Cardiac muscle cell (in vitro differentiated cells and primary cell): ENCODE measurements around the gene ODAD4. TPM values are rescaled to one million over a fixed set of nuclear protein-coding genes. Genes with fewer than 3 reads are reported as not detected.

Experiments used
- DNase-seq, 2 donors: peaks; one replicate each; pipeline versions ENCODE4 v3.0.0 to v3.0.0-alpha.2; 2010 to 2017; ENCODE audit warnings: low read depth in 1 of 2, low spot score in 1 of 2
- H3K27ac ChIP-seq: fragments of 200-600 bp; sonication (generic); 2 replicates; pipeline ENCODE4 v1.5.1; 2016
- H3K27me3 ChIP-seq: fragments of 200-600 bp; sonication (generic); 2 replicates; pipeline ENCODE4 v1.6.0; 2016; ENCODE audit warnings: control low read depth
- H3K36me3 ChIP-seq: fragments of 200-600 bp; sonication (generic); 2 replicates; pipeline ENCODE4 v1.5.1; 2016; ENCODE audit warnings: control low read depth
- H3K4me1 ChIP-seq: fragments of 200-600 bp; sonication (generic); 2 replicates; pipeline ENCODE4 v1.8.1; 2017; ENCODE audit warnings: low read depth, mild to moderate bottlenecking, mixed run types
- H3K4me3 ChIP-seq: fragments of 200-600 bp; sonication (generic); 2 replicates; pipeline ENCODE4 v1.5.1; 2016; ENCODE audit warnings: mild to moderate bottlenecking
- H3K9me3 ChIP-seq: fragments of 200-600 bp; sonication (generic); 2 replicates; pipeline ENCODE4 v1.5.1; 2017; ENCODE audit warnings: low read depth, mild to moderate bottlenecking, control low read depth
- CTCF ChIP-seq: IDR thresholded peaks from 2 replicates; pipeline ENCODE4 v1.5.1; 2012; ENCODE audit warnings: low read depth, mild to moderate bottlenecking, low read length
- polyA plus RNA-seq: library from polyadenylated mRNA; unstranded; fragments of >200 nt; fragmentation: Nextera tagmentation; extraction: Ambion mirVana; gene quantifications from 2 replicates; pipeline ENCODE4 v1.2.1, GENCODE V29; 2016
- total RNA-seq: library from RNA; depleted of rRNA; stranded (reverse); fragments of >200 nt; gene quantifications from 2 replicates; pipeline ENCODE4 v1.2.3, GENCODE V29; 2016

Gene ODAD4
- total and polyA plus RNA-seq, 2 experiments from 2014 or later = 3.2 to 4.5 TPM

GRCh38 chr17:41914358-41914766, 16.1 kb upstream of the ODAD4 start:
- DNase-seq = peak in 1 of 2 donors; percentile 54
- TF ChIP-seq CTCF = no peak
- peaks cover 28% of the 10 kb centered on the region for H3K36me3 ChIP-seq
- H3K27ac ChIP-seq = no peak overlapping the region
- no peaks in the 10 kb centered on the region for H3K4me1 ChIP-seq
- no peaks in the 10 kb centered on the region for H3K27me3 ChIP-seq
- H3K9me3 ChIP-seq = no peaks in the 10 kb centered on the region
- H3K4me3 ChIP-seq = no peak overlapping the region

GRCh38 chr17:41915020-41915419, 15.4 kb upstream of the ODAD4 start:
- H3K36me3 ChIP-seq = peaks cover 23% of the 10 kb centered on the region
- H3K9me3 ChIP-seq = no peaks in the 10 kb centered on the region
- peaks cover 4% of the 10 kb centered on the region for H3K4me1 ChIP-seq
- no peaks in the 10 kb centered on the region for H3K27me3 ChIP-seq
- no peak overlapping the region for H3K27ac ChIP-seq
- no peak for DNase-seq
- H3K4me3 ChIP-seq = no peak overlapping the region
- TF ChIP-seq CTCF = no peak

- Histone ChIP-seq H3K27me3 (no peaks in the 10 kb centered on the region), H3K27ac (no peak overlapping the region), H3K4me1 (peaks cover 4% of the 10 kb centered on the region), H3K9me3 (no peaks in the 10 kb centered on the region), H3K4me3 (no peak overlapping the region), H3K36me3 (peaks cover 23% of the 10 kb centered on the region)
- no peak for DNase-seq
- TF ChIP-seq CTCF = no peak
Observed at GRCh38 chr17:41915566-41915965, 14.9 kb upstream of the ODAD4 start.

GRCh38 chr17:41917192-41917591, 13.2 kb upstream of the ODAD4 start:
- DNase-seq = peak in 1 of 2 donors; percentile 56
- H3K27ac ChIP-seq = no peak overlapping the region

GRCh38 chr17:41917679-41918313, 12.6 kb upstream of the ODAD4 start:
- H3K4me1 ChIP-seq = peaks cover 4% of the 10 kb centered on the region
- no peaks in the 10 kb centered on the region for H3K9me3 ChIP-seq
- H3K27ac ChIP-seq = peak overlapping the region; percentile 74
- TF ChIP-seq CTCF = no peak
- peak; percentile 47 to 66 for DNase-seq
- peak overlapping the region; percentile 80 for H3K4me3 ChIP-seq
- H3K27me3 ChIP-seq = no peaks in the 10 kb centered on the region
- peaks cover 3% of the 10 kb centered on the region for H3K36me3 ChIP-seq

More at GRCh38 chr17:41917192-41917591, 13.2 kb upstream of the ODAD4 start:
- TF ChIP-seq CTCF = no peak
- Histone ChIP-seq H3K4me1 (peaks cover 4% of the 10 kb centered on the region), H3K36me3 (peaks cover 9% of the 10 kb centered on the region), H3K9me3 (no peaks in the 10 kb centered on the region), H3K4me3 (no peak overlapping the region), H3K27me3 (no peaks in the 10 kb centered on the region)
